MM.1S (cell line): ENCODE measurements around the gene MARK3.

ENCODE experiments used
- DNase-seq: peaks from one replicate; pipeline ENCODE4 v3.0.0-alpha.2; 2015
- H2AFZ ChIP-seq: fragments of 300-600 bp; sonication (generic); 2 replicates; pipeline ENCODE4 v1.6.0; 2016; ENCODE audit warnings: antibody characterized with exemption, low read length
- H3F3A ChIP-seq: fragments of 300-600 bp; sonication (generic); 2 replicates; pipeline ENCODE4 v1.6.1; 2016; ENCODE audit warnings: mild to moderate bottlenecking, antibody characterized with exemption, low read length, moderate library complexity, mixed read lengths; ENCODE audit not compliant: insufficient read depth
- H3K27ac ChIP-seq: fragments of 300-600 bp; sonication (generic); 2 replicates; pipeline ENCODE4 v1.5.1; 2016; ENCODE audit warnings: mild to moderate bottlenecking, low read length
- H3K27me3 ChIP-seq: fragments of 300-600 bp; sonication (generic); replicated peaks from 2 replicates; pipeline ENCODE4 v1.6.0; 2016; ENCODE audit warnings: low read length; ENCODE audit not compliant: insufficient read depth
- H3K36me3 ChIP-seq: fragments of 300-600 bp; sonication (generic); replicated peaks from 2 replicates; pipeline ENCODE4 v1.6.1; 2016; ENCODE audit warnings: mild to moderate bottlenecking, low read length, mixed read lengths; ENCODE audit not compliant: insufficient read depth
- H3K4me1 ChIP-seq: fragments of 300-600 bp; sonication (generic); 2 replicates; pipeline ENCODE4 v1.6.1; 2016; ENCODE audit warnings: low read length, mixed read lengths
- H3K4me2 ChIP-seq: fragments of 300-600 bp; sonication (generic); 2 replicates; pipeline ENCODE4 v1.6.0; 2016; ENCODE audit warnings: low read depth, low read length
- H3K4me3 ChIP-seq: fragments of 300-600 bp; sonication (generic); 2 replicates; pipeline ENCODE4 v1.5.1; 2016; ENCODE audit warnings: low read length, mixed read lengths
- H3K79me2 ChIP-seq: fragments of 300-600 bp; sonication (generic); 2 replicates; pipeline ENCODE4 v1.6.1; 2016; ENCODE audit warnings: mixed run types, low read length, mixed read lengths
- H3K9ac ChIP-seq: fragments of 300-600 bp; sonication (generic); 2 replicates; pipeline ENCODE4 v1.6.1; 2016; ENCODE audit warnings: low read length, mixed read lengths
- H3K9me2 ChIP-seq: fragments of 300-600 bp; sonication (generic); replicated peaks from 2 replicates; pipeline ENCODE4 v1.6.1; 2016; ENCODE audit warnings: mild to moderate bottlenecking, low read length, mixed read lengths; ENCODE audit not compliant: insufficient read depth
- H3K9me3 ChIP-seq: fragments of 300-600 bp; sonication (generic); replicated peaks from 2 replicates; pipeline ENCODE4 v1.6.1; 2016; ENCODE audit warnings: mild to moderate bottlenecking, low read length, mixed read lengths; ENCODE audit not compliant: insufficient read depth
- H4K20me1 ChIP-seq: fragments of 300-600 bp; sonication (generic); 2 replicates; pipeline ENCODE4 v1.6.1; 2016; ENCODE audit warnings: mild to moderate bottlenecking, low read length, moderate library complexity, mixed read lengths; ENCODE audit not compliant: insufficient read depth
- EZH2 ChIP-seq: fragments of 300-600 bp; sonication (generic); optimal IDR thresholded peaks from 2 replicates; pipeline ENCODE3; 2017; ENCODE audit warnings: low read depth, mild to moderate bottlenecking, antibody characterized with exemption, low read length, mixed read lengths
- EZH2phosphoT487 ChIP-seq: fragments of 300-600 bp; sonication (generic); IDR thresholded peaks from 2 replicates; pipeline ENCODE4 v1.6.1; 2018; ENCODE audit warnings: antibody characterized with exemption, low read length
- TF ChIP-seq, protein P1 (sequence below): fragments of 300-600 bp; sonication (generic); IDR thresholded peaks from 2 replicates; pipeline ENCODE4 v1.5.1; 2016; ENCODE audit warnings: antibody characterized with exemption, low read length, mixed read lengths

Gene MARK3

DNA sequence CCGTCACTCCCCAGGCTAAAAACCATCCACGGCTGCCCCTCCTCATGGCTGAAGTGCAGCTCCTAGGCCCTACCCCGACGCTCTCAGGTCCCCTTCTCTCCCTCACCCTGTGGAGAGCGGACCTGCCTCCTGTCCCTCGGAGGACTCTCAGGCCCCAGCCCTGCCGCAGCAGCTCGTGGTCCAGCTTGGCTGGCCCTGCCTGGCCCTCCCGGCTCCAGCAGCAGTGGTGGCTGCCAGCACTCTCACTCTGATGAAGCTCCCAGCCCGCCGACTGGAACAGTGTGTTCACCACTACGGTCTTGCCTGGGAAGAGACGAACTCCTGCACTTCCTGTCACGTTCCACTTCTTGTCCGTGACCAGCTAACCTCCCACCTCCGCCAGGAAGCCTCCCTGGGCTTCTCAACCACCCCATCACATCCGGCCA is 166.1 kb downstream of the MARK3 start:
- no peak for TF ChIP-seq EZH2
- TF ChIP-seq EZH2phosphoT487, result no peak
- TF ChIP-seq, protein P1, sequence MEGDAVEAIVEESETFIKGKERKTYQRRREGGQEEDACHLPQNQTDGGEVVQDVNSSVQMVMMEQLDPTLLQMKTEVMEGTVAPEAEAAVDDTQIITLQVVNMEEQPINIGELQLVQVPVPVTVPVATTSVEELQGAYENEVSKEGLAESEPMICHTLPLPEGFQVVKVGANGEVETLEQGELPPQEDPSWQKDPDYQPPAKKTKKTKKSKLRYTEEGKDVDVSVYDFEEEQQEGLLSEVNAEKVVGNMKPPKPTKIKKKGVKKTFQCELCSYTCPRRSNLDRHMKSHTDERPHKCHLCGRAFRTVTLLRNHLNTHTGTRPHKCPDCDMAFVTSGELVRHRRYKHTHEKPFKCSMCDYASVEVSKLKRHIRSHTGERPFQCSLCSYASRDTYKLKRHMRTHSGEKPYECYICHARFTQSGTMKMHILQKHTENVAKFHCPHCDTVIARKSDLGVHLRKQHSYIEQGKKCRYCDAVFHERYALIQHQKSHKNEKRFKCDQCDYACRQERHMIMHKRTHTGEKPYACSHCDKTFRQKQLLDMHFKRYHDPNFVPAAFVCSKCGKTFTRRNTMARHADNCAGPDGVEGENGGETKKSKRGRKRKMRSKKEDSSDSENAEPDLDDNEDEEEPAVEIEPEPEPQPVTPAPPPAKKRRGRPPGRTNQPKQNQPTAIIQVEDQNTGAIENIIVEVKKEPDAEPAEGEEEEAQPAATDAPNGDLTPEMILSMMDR, result no peak
- Histone ChIP-seq H4K20me1 (no peaks in the 10 kb centered on the region), H3K79me2 (no peaks in the 10 kb centered on the region), H3K4me3 (no peak overlapping the region), H3K9ac (no peak overlapping the region), H3K36me3 (no peaks in the 10 kb centered on the region), H3K9me2 (no peaks in the 10 kb centered on the region), H3K9me3 (no peaks in the 10 kb centered on the region), H3F3A (no peaks in the 10 kb centered on the region), H3K27me3 (no peaks in the 10 kb centered on the region), H3K4me2 (no peak overlapping the region), H3K4me1 (no peaks in the 10 kb centered on the region), H3K27ac (no peak overlapping the region), H2AFZ (no peak overlapping the region)
- DNase-seq, result no peak

DNA sequence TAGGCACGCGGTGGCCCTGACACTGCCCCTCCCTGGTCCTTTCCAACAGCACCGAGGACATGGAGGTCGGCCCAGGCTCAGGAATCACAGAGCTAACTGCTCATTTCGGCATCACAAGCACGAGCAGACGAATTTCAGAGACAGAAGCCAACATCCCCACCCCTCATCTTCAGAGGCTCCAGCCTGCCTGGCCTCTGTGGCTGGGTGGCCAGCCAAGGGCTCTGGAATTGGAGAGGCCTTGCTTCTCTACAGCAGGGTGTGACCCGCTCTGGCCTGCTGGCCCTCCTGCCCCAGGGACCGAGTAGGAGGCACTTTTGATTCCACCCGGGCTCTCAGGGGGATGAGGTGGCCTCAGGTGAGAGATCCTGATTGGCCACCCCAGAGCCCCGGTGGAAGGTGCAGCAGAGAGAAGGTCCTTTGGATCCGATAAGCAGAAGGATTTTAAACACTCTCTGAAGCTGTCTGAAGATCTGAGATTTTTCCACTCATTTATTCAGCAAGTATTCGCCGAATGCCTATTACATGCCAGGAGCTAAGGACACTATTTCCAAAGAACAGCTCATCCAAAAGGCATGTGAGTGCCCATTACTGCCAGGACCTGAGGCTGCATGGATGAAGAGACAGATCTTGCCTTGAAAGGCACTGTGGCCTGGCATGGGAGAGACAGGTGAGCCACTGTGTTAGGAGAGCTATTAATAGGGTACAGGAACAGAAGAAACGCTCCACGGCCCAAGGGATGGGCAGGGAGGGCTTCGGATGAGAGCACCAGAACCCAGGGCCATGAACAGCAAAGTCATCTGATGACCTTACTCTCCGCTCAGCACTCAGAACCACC is 167.0 kb downstream of the MARK3 start:
- Histone ChIP-seq H3K4me2 (no peak overlapping the region), H3K4me1 (no peaks in the 10 kb centered on the region), H3K79me2 (peaks cover 3% of the 10 kb centered on the region; the same call in 1 of the 2 replicates), H3K9ac (no peak overlapping the region), H3K27me3 (no peaks in the 10 kb centered on the region), H4K20me1 (0 out of 2 replicates have a peak, but pooled peaks cover under 1% of the 10 kb centered on the region), H3F3A (no peaks in the 10 kb centered on the region), H3K9me3 (no peaks in the 10 kb centered on the region), H2AFZ (no peak overlapping the region), H3K27ac (no peak overlapping the region), H3K9me2 (no peaks in the 10 kb centered on the region), H3K4me3 (no peak overlapping the region), H3K36me3 (no peaks in the 10 kb centered on the region)
- no peak for DNase-seq
- TF ChIP-seq EZH2 (no peak), EZH2phosphoT487 (no peak)
- TF ChIP-seq, protein P1, result no peak

DNA sequence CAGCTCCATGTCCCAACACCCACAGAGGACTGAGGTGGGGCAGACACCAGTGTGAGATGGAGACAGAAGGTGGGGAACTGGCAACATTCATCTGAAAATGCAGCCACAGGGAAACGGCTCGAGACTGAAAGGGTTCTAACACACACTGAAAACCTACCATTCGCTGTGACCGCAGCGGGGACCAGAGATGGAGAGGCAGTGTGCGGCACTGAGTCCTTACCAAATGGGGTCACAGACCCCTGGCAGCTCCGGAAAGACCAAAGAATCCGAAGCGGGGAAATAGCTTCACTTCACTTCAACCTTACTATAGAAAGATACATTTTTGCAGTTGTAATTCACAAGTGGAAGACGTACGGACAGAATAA is 167.6 kb downstream of the MARK3 start:
- H3K36me3 ChIP-seq, result no peaks in the 10 kb centered on the region
- no peak for DNase-seq
- no peak overlapping the region for H3K4me3 ChIP-seq
- H3K27ac ChIP-seq, result no peak overlapping the region
- no peaks in the 10 kb centered on the region for H3K27me3 ChIP-seq
- H3K9me3 ChIP-seq, result no peaks in the 10 kb centered on the region
- H3K4me2 ChIP-seq, result no peak overlapping the region
- no peaks in the 10 kb centered on the region for H3F3A ChIP-seq
- H3K79me2 ChIP-seq, result peaks cover 5% of the 10 kb centered on the region; the same call in 1 of the 2 replicates
- 0 out of 2 replicates have a peak, but pooled peaks cover 3% of the 10 kb centered on the region for H4K20me1 ChIP-seq
- TF ChIP-seq EZH2phosphoT487, result no peak
- TF ChIP-seq EZH2, result no peak
- TF ChIP-seq, protein P1, result no peak
- H3K4me1 ChIP-seq, result no peaks in the 10 kb centered on the region
- no peak overlapping the region for H2AFZ ChIP-seq
- no peak overlapping the region for H3K9ac ChIP-seq
- H3K9me2 ChIP-seq, result no peaks in the 10 kb centered on the region
